ENCODE results near the gene SCN11A.

DNA sequence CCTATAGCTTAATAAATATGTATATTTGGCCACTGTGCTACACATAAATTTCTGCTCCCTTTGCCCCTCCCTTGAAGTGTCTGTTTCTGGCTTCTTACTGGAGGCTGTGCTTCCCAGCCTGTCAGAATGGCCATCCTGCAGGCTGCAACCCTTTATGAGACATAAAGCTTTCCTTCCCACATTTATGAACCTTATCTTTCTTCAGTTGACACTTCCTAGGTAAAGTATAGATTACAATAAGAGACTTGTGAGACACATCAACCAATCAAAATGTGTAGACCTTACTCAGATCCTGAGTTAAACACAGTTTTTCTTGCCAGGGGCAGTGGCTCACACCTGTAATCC is 29.5 kb downstream of the SCN11A start:
- TF ChIP-seq POLR2A (IDR thresholded peaks at IDR 0.05; ENCODE audit: low read length) (no peak), GATA1 (IDR thresholded peaks at IDR 0.05; ENCODE audit: low read depth, low read length) (no peak)
